Measurements from ENCODE around the gene RCOR3.
A peak's percentile ranks its signal among the peaks of the same experiment; 100 is the strongest.

Gene RCOR3

GRCh38 chr1:211324992-211325775 is 66.0 kb downstream of the RCOR3 start:
- no peak for DNase-seq (ENCODE audit: low read depth)

DNA sequence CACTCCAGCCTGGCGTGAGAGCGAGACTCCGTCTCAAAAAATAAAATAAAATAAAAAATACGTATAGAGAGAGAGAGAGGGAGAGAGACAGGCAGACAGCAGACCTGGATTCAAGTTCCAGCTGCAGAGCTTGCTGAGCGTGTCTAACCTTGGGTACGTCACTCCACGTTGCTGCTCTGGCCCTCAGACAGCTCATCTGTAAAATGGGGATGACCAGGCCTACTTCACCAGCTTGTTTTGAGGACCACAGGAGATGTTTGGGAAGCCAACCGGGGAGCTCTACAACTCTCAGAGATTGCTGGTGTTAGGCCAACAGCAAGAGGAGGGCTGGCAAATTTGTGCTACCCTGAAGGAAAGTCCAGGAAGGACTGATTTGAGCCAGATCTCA is 67.0 kb downstream of the RCOR3 start:
- DNase-seq (ENCODE audit: low read depth) = no peak

DNA sequence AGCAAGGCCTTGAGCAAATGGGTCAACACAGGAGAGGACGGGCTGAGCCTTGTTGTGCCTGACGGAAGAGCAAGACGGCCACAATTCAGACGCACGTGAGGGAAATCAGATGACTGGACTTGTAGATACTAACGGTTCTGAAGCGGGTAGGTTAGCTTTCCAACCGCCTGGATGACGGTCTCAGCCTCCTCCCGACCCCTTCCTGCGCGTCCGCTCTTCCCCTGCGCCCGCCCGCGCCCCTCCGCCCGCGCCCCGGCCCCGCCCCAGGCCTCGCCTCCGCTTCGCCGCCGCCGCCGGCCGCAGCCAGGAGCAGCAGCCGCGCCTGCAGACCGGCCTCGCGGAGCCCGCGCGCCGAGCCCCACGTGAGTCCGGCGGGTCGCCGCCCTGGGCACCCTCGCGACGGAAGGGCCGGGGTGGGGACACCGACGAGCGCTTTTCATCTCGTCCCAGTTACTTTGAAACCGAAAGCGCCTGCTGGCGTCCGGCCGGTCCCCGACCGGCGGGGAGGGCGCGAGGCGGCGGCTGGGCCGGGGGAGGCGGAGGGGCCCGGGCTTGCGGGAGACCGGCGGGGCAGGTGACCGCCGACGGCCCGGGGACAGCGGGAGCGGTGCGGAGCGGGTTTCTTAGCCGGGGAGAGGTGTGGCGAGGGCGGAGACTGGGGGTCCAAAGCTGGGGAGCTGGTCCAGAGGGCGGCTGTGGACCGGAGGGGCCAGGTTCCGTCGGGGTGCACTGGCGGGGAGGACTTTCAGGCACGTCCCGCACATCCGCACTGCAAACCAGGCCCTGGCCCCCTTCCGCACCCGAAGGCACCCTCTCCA is 67.6 kb downstream of the RCOR3 start, which contains the start of gene TRAF5:
Gene TRAF5 (plus strand): TSS at position 306 of the 818 bp plus-strand sequence. CDS start 26,407 bp downstream, outside the sequence.
- DNase-seq (ENCODE audit: low read depth) = peak; percentile 18

- DNase-seq (ENCODE audit: low read depth) = peak; percentile 36
These were observed 68.3 kb downstream of the RCOR3 start for GRCh38 chr1:211327346-211327921.

GRCh38 chr1:211328084-211328694 is 69.0 kb downstream of the RCOR3 start:
- no peak for DNase-seq (ENCODE audit: low read depth)

DNA sequence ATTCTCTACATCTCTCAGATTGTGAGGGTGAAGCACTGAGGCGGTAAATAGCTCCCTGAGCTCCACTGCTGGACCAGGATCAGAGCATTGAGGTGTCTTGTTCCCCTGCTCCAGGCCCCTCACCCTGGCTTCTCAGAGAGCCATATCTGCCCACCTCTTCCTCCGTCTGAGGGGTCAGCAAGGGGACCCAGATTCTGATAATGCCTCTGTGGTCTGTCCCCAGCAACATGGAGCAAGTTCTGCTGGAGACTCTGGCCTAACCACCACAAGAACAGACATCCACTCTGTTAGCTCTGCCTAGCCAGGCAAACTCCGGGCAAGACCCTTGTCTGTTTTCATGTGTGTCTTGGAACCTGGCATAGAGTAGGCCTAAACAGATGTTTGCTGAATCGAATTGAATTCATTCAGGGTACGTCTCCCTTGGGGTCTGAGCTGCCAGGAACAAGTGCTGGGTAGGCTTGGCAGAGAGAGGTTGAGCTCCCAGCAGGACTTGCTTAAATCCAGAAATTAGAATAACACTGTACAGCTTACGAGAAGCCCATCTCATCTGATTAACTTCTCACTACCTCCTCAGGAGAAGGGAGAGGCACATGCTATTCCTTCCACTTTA is 69.8 kb downstream of the RCOR3 start:
- no peak for DNase-seq (ENCODE audit: low read depth)

GRCh38 chr1:211329764-211330201 is 70.6 kb downstream of the RCOR3 start:
- no peak for DNase-seq (ENCODE audit: low read depth)

DNA sequence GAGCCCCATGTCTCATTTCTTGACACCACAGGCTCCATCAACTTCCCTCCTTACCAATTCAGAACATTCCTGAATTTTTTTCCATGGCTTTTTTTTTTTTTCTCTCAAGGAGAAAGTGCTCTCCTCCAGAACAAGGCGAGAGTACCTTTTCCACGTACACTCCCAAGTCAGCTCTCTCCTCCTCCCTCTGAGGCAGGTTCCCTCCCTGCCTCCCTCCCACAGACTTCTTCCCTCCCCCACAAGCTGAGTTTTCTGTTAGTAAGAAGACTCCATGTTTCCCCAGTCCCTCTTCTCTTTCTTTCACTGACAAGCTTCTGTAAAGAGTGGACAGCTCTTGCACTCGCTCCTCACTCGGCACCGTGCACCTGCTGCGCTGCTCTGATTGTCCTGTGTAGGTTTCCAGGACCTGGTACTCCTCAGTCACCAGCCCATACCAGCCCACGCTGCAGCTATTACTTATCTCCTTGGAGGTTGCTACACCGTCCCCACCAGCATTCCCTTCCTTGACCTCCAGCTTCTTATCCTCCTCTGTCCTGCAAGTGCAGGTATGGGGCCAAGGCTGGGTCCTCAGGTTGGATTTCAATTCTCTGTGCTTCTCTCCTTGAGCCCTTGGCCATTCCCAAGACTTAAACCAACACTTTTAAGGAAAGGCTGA is 71.2 kb downstream of the RCOR3 start:
- no peak for DNase-seq (ENCODE audit: low read depth)

DNA sequence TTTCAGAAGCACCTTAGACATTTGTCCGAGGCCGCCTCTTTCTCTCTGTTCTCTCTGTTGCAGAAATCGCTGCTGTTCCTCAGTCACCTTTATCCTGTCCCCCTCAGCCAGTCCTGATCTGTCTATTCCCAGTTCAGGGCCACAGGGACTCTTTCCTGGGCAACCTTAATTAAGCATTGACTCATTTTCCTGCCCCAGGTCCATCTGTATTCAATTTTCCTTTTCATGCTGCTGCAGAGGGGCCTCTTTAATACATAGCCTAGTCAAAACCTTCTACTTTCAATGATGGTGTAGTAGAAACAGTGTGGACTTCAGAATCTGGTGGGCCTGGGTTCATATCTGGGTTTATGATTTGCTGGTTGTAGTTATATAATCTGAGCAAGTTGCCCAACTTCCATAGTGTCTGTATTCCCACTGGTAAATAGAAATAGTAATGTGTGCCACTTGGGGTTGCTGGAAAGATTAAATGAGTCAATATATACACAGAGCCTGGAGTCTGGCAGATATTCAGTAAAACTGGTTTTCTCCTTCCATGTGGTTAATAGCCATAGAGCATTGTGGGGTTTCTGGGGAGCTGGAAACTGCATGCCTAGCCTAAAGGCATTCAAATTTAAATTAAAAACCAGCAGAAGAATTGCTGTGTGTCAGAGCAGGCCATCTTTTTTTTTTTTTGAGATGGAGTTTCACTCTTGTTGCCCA is 72.0 kb downstream of the RCOR3 start:
- peak; percentile 26 for DNase-seq (ENCODE audit: low read depth)

DNA sequence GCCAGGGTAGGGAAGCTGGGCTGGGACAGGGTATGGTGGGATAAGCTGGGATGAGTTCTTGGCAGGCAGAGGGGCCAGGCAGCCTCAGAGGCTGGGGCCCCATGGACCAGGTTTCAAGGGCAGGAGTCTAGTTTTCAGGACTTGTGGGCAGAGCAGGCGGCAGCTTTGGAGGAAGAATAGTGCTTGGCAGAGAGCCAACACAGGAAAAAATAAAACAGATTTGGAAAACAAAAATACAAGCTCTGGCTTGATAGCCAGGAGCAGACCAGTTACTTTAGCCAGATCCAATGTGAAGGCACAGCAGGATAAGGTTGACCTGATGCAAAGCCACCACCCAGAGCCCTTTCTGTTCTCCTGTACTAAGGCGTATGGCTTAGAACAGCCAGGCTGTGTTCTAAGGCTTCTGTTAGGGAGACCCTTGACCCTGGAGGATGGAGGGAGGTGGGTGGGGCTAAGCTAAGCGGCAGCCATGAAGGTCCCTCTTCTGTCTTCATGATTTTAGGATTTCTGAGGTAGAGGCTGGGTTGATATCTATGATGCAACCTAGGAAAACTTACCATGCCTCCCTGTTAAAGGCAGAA is 73.0 kb downstream of the RCOR3 start:
- DNase-seq (ENCODE audit: low read depth) = no peak

GRCh38 chr1:211332830-211333229 is 73.7 kb downstream of the RCOR3 start:
- DNase-seq (ENCODE audit: low read depth) = no peak

GRCh38 chr1:211333906-211334305 is 74.7 kb downstream of the RCOR3 start:
- no peak for DNase-seq (ENCODE audit: low read depth)

DNA sequence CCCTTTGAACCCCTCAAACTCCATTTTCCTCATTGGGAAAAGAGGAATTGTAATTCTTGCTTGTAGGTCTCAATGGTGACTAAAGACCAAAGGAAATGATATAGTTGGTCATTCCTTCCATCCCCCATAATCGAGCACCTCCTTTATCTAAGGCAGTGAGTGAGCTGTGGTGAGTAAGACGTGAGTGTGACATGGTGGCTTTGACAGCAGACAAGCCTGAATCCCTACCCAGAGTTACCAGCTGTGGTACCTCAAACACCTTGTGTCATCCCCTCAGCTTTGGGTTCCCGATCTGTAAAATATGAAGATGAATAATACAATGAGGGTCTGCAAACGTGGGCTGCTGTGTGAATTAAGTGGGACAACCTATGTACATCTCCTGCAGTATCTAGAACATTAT is 75.8 kb downstream of the RCOR3 start:
- no peak for DNase-seq (ENCODE audit: low read depth)

DNA sequence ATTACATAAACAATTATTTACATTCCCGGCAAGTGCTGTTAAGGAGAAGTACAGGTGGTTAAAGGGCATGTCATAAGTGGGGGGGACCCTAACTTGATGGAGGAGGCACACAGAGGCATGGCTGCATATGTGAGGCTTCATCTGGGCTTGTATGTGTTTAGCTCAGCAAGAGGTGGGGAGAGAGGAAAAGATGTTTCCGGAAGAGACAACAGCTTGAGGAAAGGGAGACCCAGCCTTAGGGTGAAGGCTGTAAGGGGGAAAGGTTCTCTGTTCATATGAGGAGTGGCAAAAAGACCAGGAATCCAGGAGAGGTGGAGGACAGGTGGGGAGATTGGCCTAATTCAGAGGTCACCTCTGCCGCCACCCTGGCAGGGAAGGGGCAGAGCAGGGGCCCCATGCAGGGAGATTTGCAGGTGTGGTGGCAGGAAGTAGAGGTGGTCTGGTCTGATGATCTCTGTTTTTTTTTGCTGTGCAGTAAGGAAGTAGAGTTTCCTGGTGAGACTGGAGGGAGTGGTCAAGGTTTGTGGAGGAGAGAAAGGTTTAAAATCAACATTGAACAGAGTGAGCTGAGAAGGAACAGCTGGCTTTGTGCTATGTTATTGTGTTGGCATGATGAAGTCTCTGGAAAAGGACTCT is 76.5 kb downstream of the RCOR3 start:
- no peak for DNase-seq (ENCODE audit: low read depth)

DNA sequence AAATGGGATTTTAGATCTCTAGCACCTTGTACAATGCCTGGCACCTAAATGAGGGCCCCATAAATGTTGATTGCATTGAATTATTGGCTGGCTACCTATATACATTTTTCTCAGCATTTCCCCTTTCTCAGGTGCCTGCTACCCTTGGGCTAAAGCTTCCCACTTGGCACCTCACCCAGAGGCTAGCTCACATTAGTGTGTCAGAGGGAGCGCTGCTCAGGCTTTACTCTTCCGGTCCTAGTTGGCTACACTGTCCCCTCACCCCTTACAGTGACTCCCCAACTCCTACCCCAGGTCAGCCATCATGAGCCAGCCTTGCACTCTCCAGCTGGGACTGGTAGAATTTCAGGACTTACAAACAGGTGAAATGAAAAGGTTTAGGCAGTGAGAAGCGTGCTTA is 77.0 kb downstream of the RCOR3 start:
- no peak for DNase-seq (ENCODE audit: low read depth)

DNA sequence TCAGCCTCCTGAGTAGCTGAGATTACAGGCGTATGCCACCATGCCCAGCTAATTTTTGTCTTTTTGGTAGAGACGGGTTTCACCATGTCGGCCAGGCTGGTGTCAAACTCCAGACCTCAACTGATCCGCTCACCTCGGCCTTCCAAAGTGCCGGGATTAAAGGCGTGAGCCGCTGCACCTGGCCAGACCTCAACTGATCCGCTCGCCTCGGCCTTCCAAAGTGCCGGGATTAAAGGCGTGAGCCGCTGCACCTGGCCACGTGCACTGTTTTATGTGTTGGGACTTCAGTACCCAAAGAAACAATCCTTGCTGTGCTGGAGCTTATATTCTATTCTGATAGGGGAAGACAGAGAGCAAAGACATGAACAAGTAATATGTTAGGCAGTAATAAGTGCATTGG is 77.6 kb downstream of the RCOR3 start:
- no peak for DNase-seq (ENCODE audit: low read depth)

DNA sequence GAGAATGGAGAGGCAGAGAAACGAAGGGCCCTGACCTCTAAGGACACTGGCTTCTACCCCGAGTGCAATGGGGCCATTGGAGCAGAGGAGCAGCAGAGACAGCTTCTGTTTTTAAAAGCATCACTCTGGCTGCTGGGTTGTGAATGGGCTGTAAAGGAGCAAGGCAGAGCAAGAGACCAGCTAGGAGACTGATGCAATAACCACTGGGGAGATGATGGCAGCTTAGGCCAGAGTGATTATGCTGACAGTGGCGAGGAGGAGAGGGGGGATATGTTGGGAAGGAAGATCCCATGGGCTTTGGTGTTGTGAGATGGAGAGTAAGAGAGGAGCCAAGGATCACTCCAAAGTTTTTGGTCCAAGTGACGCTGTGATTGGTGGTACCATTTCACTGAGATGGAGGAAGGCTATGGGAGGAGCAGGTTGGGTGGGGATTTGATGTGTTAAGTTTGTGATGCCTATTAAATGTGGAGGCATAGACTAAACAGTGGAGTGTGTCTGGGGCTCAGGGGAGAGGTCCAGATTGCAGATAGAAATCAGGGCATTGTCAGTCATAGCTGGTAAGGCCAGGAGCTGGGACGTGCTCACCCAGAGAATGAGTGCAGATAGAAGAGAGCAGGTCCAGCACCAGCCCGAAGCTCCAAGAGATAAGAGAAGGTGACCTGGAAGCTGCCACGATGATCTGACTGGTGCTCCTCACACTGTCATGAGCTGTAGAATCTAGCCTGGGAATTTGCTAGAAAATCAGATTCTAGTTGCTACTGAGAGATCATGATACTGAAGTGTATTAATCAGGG is 78.5 kb downstream of the RCOR3 start:
- DNase-seq (ENCODE audit: low read depth) = no peak

DNA sequence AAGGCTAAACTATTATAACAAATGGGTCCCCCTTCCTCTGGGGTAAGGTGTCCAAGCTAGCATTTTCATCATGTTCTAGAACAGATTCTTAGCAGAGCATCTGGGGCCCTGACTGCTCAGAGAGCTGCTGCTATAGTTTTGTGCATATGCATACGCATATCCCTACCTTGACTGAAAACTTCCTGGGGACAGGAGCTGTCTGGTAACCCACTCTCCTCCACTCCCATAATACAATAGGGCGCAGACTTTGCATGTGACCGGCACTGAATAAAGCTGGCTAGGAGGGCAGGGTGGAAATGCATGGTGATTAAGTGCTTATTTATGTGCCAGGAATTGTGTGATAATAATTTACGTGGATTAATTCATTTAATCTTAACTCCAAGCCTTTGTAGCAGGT is 79.1 kb downstream of the RCOR3 start:
- no peak for DNase-seq (ENCODE audit: low read depth)

DNA sequence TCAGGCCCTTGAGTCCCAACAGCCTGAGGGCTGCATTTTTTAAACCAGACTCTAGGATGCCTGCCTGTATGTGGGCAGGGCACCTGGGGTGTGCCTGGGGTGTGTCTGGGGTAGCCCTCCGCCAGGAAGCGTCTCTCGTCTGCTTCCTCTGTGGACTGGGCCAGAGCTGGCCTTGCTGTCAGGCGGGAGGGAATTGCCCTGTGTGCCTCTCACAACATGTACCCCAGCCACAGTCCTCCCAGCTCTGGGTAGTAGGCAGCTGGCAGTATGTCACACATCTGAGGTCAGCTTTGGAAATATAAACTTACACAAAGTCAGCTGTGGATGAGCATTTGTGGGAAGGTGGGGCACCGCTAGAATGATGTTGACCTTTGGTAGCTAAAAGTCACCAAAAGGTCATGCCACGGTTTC is 80.5 kb downstream of the RCOR3 start:
- DNase-seq (ENCODE audit: low read depth) = no peak
